RCC 7860 (cell line): ENCODE results near the gene CMTM1.

Experiments used
- DNase-seq: peaks from one replicate; pipeline ENCODE4 v3.0.0-alpha.2; 2015; ENCODE audit warnings: low spot score
- FAIRE-seq: peaks from 2 replicates; lab custom pipeline; 2012; peaks lifted over from hg19 to GRCh38; lab: Jason Lieb, UNC

CMTM1 gene

GRCh38 chr16:66537236-66537635 lies 29.0 kb upstream of the CMTM1 start:
- DNase-seq, result no peak
- FAIRE-seq, result no peak

DNA sequence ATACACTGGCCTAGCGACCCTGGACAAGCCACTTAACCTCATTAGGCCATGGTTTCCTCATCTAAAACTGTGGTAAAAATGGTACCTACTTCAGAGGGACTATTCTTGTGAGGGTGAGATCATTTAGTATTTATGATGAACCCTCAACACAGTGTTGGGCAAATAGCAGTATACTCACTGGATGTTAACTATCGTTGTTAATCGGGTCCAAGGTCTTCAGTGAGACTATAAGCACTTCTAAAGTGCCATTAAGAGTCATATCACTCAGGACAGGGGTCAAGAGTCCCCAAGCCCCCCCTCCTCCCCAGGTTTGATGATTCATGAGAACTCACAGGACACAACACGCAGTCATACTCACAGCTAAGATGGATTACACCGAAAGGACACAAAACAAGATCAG lies 27.3 kb upstream of the CMTM1 start:
- DNase-seq (peak; percentile 31), FAIRE-seq (no peak)

GRCh38 chr16:66539623-66540469 lies 26.4 kb upstream of the CMTM1 start:
- FAIRE-seq, result peak; percentile 84
- DNase-seq, result peak; percentile 88

DNA sequence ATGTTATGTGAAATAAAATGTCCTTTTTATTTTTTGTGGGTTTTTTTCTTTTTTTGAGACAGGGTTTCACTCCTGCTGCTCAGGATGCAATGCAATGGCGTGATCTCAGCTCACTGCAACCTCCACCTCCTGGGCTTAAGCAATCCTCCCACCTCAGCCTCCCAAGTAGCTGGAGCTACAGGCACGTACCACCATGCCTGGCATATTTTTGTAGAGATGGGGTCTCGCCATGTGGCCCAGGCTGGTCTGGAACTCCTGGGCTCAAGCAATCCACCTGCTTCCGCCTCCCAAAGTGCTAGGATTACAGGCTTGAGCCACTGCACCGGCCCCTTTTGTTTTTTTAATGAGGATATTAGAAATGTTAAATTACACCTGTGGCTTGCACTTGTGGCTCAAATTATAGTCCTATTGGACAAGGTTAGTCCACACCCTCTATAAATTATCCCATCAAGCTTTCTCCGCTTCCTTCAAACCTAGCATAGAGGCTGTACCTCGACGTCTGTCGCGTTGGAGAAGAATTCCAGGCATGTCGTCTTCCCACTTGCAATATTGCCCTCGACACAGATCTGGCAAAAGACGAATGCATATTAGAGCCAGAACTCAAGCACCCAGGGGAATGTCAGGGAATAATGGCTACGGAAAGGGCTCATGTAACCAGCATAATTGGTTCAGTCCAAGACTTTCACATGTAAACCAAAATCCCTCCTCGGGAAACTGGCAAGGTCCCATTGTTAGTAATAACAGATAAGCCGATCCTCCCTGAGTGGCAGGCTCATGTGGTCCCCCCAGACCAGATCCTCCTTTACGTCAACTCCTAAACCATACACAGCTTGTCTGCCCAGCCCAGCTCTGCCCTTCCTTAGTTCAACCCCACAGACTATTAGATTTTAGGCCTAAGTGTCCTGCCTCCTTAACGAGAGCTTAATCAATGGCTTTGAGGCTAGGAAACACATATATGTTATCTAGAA lies 24.6 kb upstream of the CMTM1 start:
- no peak for FAIRE-seq
- DNase-seq, result no peak

DNA sequence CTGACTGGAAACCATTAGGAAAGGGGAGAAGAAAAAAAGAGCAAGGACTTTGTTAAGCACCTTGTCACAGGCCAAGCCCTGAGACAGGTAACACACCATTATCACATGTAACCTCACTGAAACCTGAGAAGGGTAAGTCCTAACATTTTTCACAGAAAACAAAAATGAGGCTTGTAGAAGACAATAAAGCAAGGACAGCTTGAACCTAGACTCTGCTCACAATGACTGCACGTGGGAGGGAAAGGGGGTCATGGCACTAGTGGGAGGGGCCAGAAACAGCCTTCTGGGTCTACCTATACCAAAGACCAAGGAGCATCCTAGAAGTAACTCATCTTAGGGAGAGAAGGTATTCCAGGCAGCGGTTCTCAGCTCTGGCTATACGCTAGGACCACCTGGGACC lies 23.8 kb upstream of the CMTM1 start:
- DNase-seq, result no peak
- no peak for FAIRE-seq

DNA sequence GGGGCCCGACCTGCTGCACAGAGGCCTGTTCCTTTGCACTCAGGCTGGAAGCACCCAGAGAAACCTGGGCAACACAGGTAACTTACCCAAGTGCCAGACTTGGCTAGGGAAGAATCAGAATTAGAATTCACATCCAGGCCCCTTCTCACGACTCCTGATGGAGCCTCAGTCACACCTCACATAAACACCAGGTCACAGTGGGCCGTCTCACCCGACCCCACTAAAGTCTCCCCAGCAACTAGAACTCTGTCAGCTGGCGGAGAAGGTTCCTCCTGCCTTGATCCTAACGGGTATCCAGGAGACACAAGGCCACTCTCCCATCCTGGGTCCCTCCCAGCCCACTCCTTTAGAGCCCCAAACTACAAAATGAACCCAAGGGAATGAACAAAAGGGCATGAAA lies 22.7 kb upstream of the CMTM1 start:
- no peak for FAIRE-seq
- DNase-seq, result no peak

GRCh38 chr16:66544016-66544757 lies 22.1 kb upstream of the CMTM1 start:
- DNase-seq, result no peak
- no peak for FAIRE-seq

GRCh38 chr16:66547101-66547989 lies 18.9 kb upstream of the CMTM1 start:
- FAIRE-seq, result no peak
- DNase-seq, result no peak

- FAIRE-seq, result no peak
- no peak for DNase-seq
Measured at GRCh38 chr16:66548068-66548467, 18.2 kb upstream of the CMTM1 start.

GRCh38 chr16:66548868-66549267 lies 17.4 kb upstream of the CMTM1 start:
- FAIRE-seq, result no peak
- DNase-seq, result no peak

- FAIRE-seq (no peak), DNase-seq (peak; percentile 24)
Measured at GRCh38 chr16:66549284-66550131, 16.7 kb upstream of the CMTM1 start, which contains the start of gene TK2. TSS of gene TK2 (minus strand) at chr16:66550122. CDS start at chr16:66550061, 61 bp downstream.

- FAIRE-seq (no peak), DNase-seq (peak; percentile 56)
Measured at GRCh38 chr16:66551348-66551759, 14.9 kb upstream of the CMTM1 start.

GRCh38 chr16:66551788-66552285 lies 14.4 kb upstream of the CMTM1 start:
- no peak for DNase-seq
- no peak for FAIRE-seq

DNA sequence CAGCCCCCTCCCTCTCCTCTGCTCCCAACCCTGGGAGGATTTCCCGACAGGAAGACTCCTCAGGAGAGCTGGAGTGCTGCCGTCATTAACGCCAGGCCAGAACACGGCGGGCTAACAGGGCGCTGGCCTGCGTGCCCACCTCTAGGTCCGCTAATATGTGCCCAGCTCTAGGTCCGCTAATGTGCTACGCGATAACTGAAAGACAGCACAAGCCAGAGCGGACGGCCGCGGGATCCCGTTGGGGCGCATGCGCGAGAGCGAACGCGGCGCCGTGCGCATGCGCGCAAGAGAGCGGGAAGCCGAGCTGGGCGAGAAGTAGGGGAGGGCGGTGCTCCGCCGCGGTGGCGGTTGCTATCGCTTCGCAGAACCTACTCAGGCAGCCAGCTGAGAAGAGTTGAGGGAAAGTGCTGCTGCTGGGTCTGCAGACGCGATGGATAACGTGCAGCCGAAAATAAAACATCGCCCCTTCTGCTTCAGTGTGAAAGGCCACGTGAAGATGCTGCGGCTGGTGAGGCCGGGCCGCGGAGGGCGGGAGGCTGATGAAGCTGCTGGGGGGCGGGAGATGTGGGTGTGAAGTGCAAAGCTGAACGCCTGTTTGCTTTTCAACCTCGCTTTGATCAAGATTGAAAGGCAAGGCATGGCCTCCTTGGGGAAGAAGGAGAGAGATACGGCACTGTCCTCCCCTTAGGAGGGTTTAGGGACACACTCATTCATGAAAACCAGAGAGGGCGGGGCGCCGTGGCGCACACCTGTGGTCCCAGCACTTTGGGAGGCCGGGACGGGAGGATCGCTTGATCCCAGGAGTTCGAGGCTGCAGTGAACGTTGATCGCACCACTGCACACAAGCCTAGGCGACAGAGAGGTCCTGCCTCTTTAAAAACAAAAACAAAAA lies 13.7 kb upstream of the CMTM1 start, which contains the start of gene CKLF:
Gene CKLF (plus strand): TSS at position 291 of the 892 bp plus-strand sequence. CDS start 140 bp downstream, at position 431.
- FAIRE-seq, result no peak

GRCh38 chr16:66553223-66553622 lies 13.0 kb upstream of the CMTM1 start:
- DNase-seq, result no peak
- FAIRE-seq, result no peak

More for the DNA sequence above, 13.7 kb upstream of the CMTM1 start, which contains the start of gene CKLF:
- DNase-seq, result peak; percentile 80

- FAIRE-seq, result no peak
- no peak for DNase-seq
Measured at GRCh38 chr16:66554021-66554420, 12.2 kb upstream of the CMTM1 start.

DNA sequence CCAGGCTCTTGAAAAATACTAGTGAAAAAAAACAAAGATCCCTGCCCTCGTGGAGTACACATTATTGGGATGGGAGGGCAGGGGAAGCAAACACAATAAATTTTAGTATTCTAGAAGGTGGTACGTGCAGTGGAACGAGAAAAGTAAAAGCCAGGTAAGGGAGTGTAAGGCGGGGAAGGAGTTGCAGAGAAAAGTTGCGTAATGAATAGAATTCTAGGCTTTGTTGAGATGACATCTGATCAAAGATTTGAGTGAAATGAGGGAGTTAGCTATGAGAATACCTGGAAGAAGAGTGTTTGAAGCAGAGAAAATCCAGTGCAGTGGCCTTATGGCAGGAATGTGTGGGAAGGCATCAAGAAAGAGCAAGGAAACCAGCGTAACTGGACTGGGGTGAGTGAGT lies 11.7 kb upstream of the CMTM1 start:
- DNase-seq (no peak), FAIRE-seq (no peak)

DNA sequence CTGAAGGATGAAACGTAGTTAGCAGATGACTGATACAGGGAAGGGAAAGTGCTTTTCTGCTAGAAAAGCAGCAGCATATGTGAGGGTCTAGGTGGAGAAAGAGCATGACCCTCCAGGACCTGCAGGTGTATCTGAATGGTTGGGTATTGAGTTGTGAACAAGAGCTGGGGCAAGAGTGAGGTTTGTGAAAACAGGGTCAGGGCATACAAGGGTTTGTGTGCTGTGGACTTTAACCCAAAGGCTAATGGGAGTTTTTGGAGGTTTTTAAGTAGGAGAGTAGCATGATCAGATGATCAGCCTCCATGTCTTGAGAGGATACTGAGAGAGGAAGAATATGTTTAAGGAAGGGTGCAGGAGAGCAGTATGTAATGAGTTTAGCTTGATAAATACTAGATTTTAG lies 6.1 kb upstream of the CMTM1 start:
- no peak for FAIRE-seq

More for the DNA sequence above, 6.1 kb upstream of the CMTM1 start:
- DNase-seq, result no peak
